GM23338 (cell line): ENCODE results near the gene GNG4. TPM values are rescaled to one million over a fixed set of nuclear protein-coding genes. Genes with fewer than 3 reads are reported as not detected.
A peak's percentile ranks its signal among the peaks of the same experiment; 100 is the strongest.

Source experiments
- ATAC-seq: fragments of 200-7000 bp; cut with Tn5 transposase; 3 replicates; pipeline ENCODE4 v1.9.1; 2020
- DNase-seq: peaks from one replicate; pipeline ENCODE4 v3.0.0-alpha.2; 2015; ENCODE audit warnings: low spot score
- H2AFZ ChIP-seq: fragments of 200-600 bp; sonication (generic); 2 replicates; pipeline ENCODE4 v1.8.0; 2016; ENCODE audit warnings: antibody characterized with exemption, mild to moderate bottlenecking, moderate library complexity
- H3F3A ChIP-seq: fragments of 200-600 bp; sonication (generic); replicated peaks from 2 replicates; pipeline ENCODE4 v1.8.0; 2017; ENCODE audit warnings: antibody characterized with exemption, mixed run types, low read depth
- H3K27ac ChIP-seq: fragments of 200-600 bp; sonication (generic); 2 replicates; pipeline ENCODE4 v1.6.1; 2016; ENCODE audit warnings: low read depth
- H3K27me3 ChIP-seq: fragments of 200-600 bp; sonication (generic); 2 replicates; pipeline ENCODE4 v1.8.0; 2016; ENCODE audit warnings: mild to moderate bottlenecking, mixed run types, moderate library complexity; ENCODE audit not compliant: insufficient read depth
- H3K36me3 ChIP-seq: fragments of 200-600 bp; sonication (generic); 2 replicates; pipeline ENCODE4 v1.8.0; 2016; ENCODE audit warnings: mild to moderate bottlenecking; ENCODE audit not compliant: insufficient read depth
- H3K4me1 ChIP-seq: fragments of 200-600 bp; sonication (generic); 2 replicates; pipeline ENCODE4 v1.8.0; 2016; ENCODE audit warnings: mild to moderate bottlenecking, moderate library complexity; ENCODE audit not compliant: insufficient read depth
- H3K4me2 ChIP-seq: fragments of 200-600 bp; sonication (generic); 2 replicates; pipeline ENCODE4 v1.7.1; 2017; ENCODE audit warnings: mixed run types
- H3K4me3 ChIP-seq: fragments of 200-600 bp; sonication (generic); 2 replicates; pipeline ENCODE4 v1.6.1; 2016; ENCODE audit warnings: mixed run types
- H3K79me2 ChIP-seq: fragments of 200-600 bp; sonication (generic); replicated peaks from 2 replicates; pipeline ENCODE4 v1.8.0; 2017; ENCODE audit warnings: mild to moderate bottlenecking; ENCODE audit not compliant: insufficient read depth
- H3K9me2 ChIP-seq: fragments of 200-600 bp; sonication (generic); 2 replicates; pipeline ENCODE4 v1.8.0; 2017; ENCODE audit not compliant: insufficient read depth
- H4K20me1 ChIP-seq: fragments of 200-600 bp; sonication (generic); replicated peaks from 2 replicates; pipeline ENCODE4 v1.8.0; 2017; ENCODE audit warnings: mild to moderate bottlenecking; ENCODE audit not compliant: insufficient read depth
- H3K27ac Mint-ChIP-seq: 2 replicates; pipeline ENCODE4 v1.8.0; 2020; ENCODE audit warnings: inconsistent platforms, mild to moderate bottlenecking, moderate library complexity, mixed read lengths
- H3K27me3 Mint-ChIP-seq: 3 replicates; pipeline ENCODE4 v1.8.0; 2022; ENCODE audit warnings: low read depth, mild to moderate bottlenecking, moderate library complexity, mixed read lengths, inconsistent platforms; ENCODE audit not compliant: insufficient read depth, poor library complexity
- H3K36me3 Mint-ChIP-seq: 3 replicates; pipeline ENCODE4 v1.8.0; 2021; ENCODE audit warnings: low read depth, mild to moderate bottlenecking, inconsistent platforms, moderate library complexity, mixed read lengths
- H3K4me1 Mint-ChIP-seq: 3 replicates; pipeline ENCODE4 v1.8.0; 2020; ENCODE audit warnings: mild to moderate bottlenecking, inconsistent platforms, mixed read lengths
- H3K4me3 Mint-ChIP-seq: 3 replicates; pipeline ENCODE4 v1.8.0; 2021; ENCODE audit warnings: moderate library complexity, mild to moderate bottlenecking, inconsistent platforms, mixed read lengths
- H3K9me3 Mint-ChIP-seq: 3 replicates; pipeline ENCODE4 v1.8.0; 2020; ENCODE audit warnings: moderate library complexity, mild to moderate bottlenecking, inconsistent platforms, mixed read lengths
- CREB1 ChIP-seq: fragments of 250-450 bp; sonication (Bioruptor Pico); IDR thresholded peaks from 2 replicates; pipeline ENCODE4 v1.5.0; 2020; ENCODE audit warnings: low read depth, mild to moderate bottlenecking, moderate library complexity
- CTCF ChIP-seq, 2 experiments: fragments of 200-600 bp in 1 of 2; sonication (generic) in 1 of 2; conservative IDR thresholded peaks; 2 replicates each; pipeline versions ENCODE4 v1.5.1 to v1.6.1; 2016 to 2017; ENCODE audit warnings: antibody characterized with exemption in 2 of 2, low read depth in 2 of 2, mild to moderate bottlenecking in 2 of 2, moderate library complexity in 1 of 2
- ETS1 ChIP-seq: IDR thresholded peaks from 2 replicates; pipeline ENCODE4 v1.6.1; 2016; ENCODE audit warnings: antibody characterized with exemption
- EZH2phosphoT487 ChIP-seq: fragments of 200-600 bp; sonication (generic); IDR thresholded peaks from one replicate; pipeline ENCODE4 v1.8.1; 2018; ENCODE audit warnings: antibody characterized with exemption; ENCODE audit not compliant: unreplicated experiment
- NANOG ChIP-seq: IDR thresholded peaks from 2 replicates; pipeline ENCODE4 v1.6.1; 2016; ENCODE audit warnings: antibody characterized with exemption, borderline replicate concordance
- POLR2AphosphoS5 ChIP-seq: IDR thresholded peaks from 2 replicates; pipeline ENCODE4 v1.6.1; 2016; ENCODE audit warnings: antibody characterized with exemption, low read depth
- REST ChIP-seq: IDR thresholded peaks from one replicate; pipeline ENCODE4 v1.6.1; 2018; ENCODE audit warnings: antibody characterized with exemption; ENCODE audit not compliant: unreplicated experiment
- STAT1 ChIP-seq: IDR thresholded peaks from one replicate; pipeline ENCODE4 v1.6.1; 2016; ENCODE audit warnings: antibody characterized with exemption; ENCODE audit not compliant: unreplicated experiment
- ZNF114 ChIP-seq: fragments of 250-450 bp; sonication (Bioruptor Pico); IDR thresholded peaks from 2 replicates; pipeline ENCODE4 v1.5.0; 2020; ENCODE audit warnings: mild to moderate bottlenecking, moderate library complexity
- ZNF331 ChIP-seq: fragments of 250-450 bp; sonication (Bioruptor Pico); IDR thresholded peaks from 2 replicates; pipeline ENCODE4 v1.5.0; 2020; ENCODE audit warnings: low read depth, mild to moderate bottlenecking, moderate library complexity
- polyA plus RNA-seq: library from polyadenylated mRNA; unstranded; fragments of >200 nt; fragmentation: Nextera tagmentation; extraction: Ambion mirVana; gene quantifications from 2 replicates; pipeline ENCODE4 v1.2.1, GENCODE V29; 2016
- total RNA-seq: library from RNA; depleted of rRNA; stranded (reverse); fragments of >200 nt; shearing (Covaris generic); gene quantifications from 2 replicates; pipeline ENCODE4 v1.2.3, GENCODE V29; 2014

GNG4 gene
- total and polyA plus RNA-seq, 2 experiments from 2014 or later: 40.2 to 49.2 TPM

GRCh38 chr1:235597867-235598553 is 51.6 kb downstream of the GNG4 start:
- Histone ChIP-seq H3F3A (no peaks in the 10 kb centered on the region), H3K9me2 (no peaks in the 10 kb centered on the region), H3K36me3 (no peaks in the 10 kb centered on the region), H3K4me2 (no peak overlapping the region), H4K20me1 (peaks cover 2% of the 10 kb centered on the region; the same call in 1 of the 2 replicates), H3K27ac (no peak overlapping the region), H3K27me3 (no peaks in the 10 kb centered on the region), H3K79me2 (peaks cover 3% of the 10 kb centered on the region; the same call in 1 of the 2 replicates), H3K4me3 (no peak overlapping the region), H2AFZ (no peak overlapping the region), H3K4me1 (no peaks in the 10 kb centered on the region; the same call in 1 of the 2 replicates)
- peaks cover 1% of the 10 kb centered on the region for H3K27me3 Mint-ChIP-seq
- no peak overlapping the region for H3K4me3 Mint-ChIP-seq
- peak; percentile 38; the same call in 2 of the 3 replicates for ATAC-seq
- TF ChIP-seq NANOG: no peak
- peak; percentile 46 to 57 for TF ChIP-seq CTCF (conservative IDR thresholded peaks at IDR 0.05; ENCODE audit: low read depth in 2 of 2)
- H3K9me3 Mint-ChIP-seq: peaks cover 5% of the 10 kb centered on the region
- no peak overlapping the region for H3K27ac Mint-ChIP-seq
- peaks cover 18% of the 10 kb centered on the region for H3K36me3 Mint-ChIP-seq
- peak; percentile 57 for DNase-seq
- peaks cover 12% of the 10 kb centered on the region for H3K4me1 Mint-ChIP-seq

GRCh38 chr1:235595079-235595478 is 54.5 kb downstream of the GNG4 start:
- Histone ChIP-seq H4K20me1 (0 out of 2 replicates have a peak, but pooled peaks cover 2% of the 10 kb centered on the region), H2AFZ (no peak overlapping the region), H3K4me2 (no peak overlapping the region), H3F3A (no peaks in the 10 kb centered on the region), H3K9me2 (no peaks in the 10 kb centered on the region), H3K27me3 (no peaks in the 10 kb centered on the region), H3K4me1 (no peaks in the 10 kb centered on the region), H3K36me3 (no peaks in the 10 kb centered on the region), H3K79me2 (no peaks in the 10 kb centered on the region), H3K4me3 (no peak overlapping the region), H3K27ac (no peak overlapping the region)
- peaks cover 11% of the 10 kb centered on the region for H3K9me3 Mint-ChIP-seq
- peaks cover 5% of the 10 kb centered on the region for H3K4me1 Mint-ChIP-seq
- H3K27me3 Mint-ChIP-seq: peaks cover 1% of the 10 kb centered on the region
- peaks cover 47% of the 10 kb centered on the region for H3K36me3 Mint-ChIP-seq
- H3K27ac Mint-ChIP-seq: no peak overlapping the region
- no peak overlapping the region for H3K4me3 Mint-ChIP-seq
- ATAC-seq (no peak), DNase-seq (no peak)
- TF ChIP-seq REST (no peak), EZH2phosphoT487 (no peak), STAT1 (no peak), CREB1 (CRISPR knock-in tag) (no peak), ZNF331 (CRISPR knock-in tag) (no peak), ETS1 (no peak), NANOG (no peak), ZNF114 (CRISPR knock-in tag) (no peak), POLR2AphosphoS5 (no peak)
